PC-3 (cell line): ENCODE results near the gene EVL.

ENCODE experiments used
- CTCF ChIP-seq: fragments of 300-600 bp; sonication (generic); conservative IDR thresholded peaks from 2 replicates; pipeline ENCODE4 v1.5.1; 2017; ENCODE audit warnings: antibody characterized with exemption, low read depth, mild to moderate bottlenecking, low read length
- EZH2 ChIP-seq: fragments of 300-600 bp; sonication (generic); IDR thresholded peaks from one replicate; pipeline ENCODE4 v1.6.1; 2017; ENCODE audit warnings: antibody characterized with exemption, mild to moderate bottlenecking, low read length; ENCODE audit not compliant: unreplicated experiment
- EZH2phosphoT487 ChIP-seq: fragments of 300-600 bp; sonication (generic); IDR thresholded peaks from 2 replicates; pipeline ENCODE4 v1.6.1; 2018; ENCODE audit warnings: mild to moderate bottlenecking, antibody characterized with exemption, low read length, borderline replicate concordance

DNA sequence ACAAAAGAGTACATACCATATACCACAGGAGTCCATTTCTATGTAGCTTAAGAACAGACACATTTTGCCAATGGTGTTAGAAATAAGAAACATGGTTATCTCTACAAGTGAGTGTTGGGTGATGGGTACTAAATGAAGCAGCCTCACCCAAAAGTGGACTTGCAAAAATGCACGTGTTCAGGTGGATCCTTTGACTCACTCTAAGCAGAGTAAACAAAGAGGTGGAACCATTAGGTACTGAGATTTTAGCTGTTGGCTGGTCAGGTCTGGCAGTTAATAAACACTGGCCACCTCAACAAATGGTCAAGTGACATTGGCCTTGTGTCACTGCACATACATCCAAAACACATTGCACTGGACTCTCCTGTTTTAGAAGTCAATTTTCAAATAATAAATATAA is 27.6 kb downstream of the EVL start:
- no peak for TF ChIP-seq EZH2phosphoT487
- TF ChIP-seq CTCF = no peak
- TF ChIP-seq EZH2 = no peak
